ENCODE data around the gene SYTL3.

DNA sequence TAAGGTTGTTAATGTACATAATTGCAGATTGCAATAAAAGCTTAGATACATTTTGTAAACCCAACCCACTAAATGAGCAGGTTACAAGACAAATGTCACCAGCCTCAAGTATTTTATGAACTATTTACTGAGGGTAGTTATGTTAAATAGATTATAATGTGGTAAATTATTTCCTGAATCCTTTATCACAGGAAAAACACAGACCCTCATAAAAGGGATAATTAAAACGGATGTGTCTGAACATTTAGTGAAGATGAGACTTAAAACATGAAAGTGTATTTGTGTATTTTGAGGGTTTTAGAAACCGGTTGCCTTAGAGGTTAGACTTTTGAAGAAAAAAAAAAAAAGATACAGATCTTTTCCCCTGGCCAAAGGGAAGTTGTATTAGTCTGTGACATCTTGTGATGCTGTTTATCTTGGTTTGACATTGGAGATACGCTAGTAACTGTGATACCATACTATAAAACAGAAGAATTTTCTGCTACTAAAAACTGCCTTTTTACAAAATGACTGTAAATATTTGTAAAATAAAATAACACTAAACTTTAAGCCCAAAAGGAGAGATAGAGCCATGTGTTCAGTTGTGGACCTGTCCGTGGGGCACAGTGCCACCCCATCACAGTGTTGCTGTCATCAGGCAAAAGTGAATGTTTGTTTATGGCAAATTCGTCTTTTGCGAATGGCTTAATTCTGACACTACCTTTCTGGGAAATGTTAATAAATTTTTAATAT lies 15.0 kb upstream of the SYTL3 start:
- TF ChIP-seq EZH2 (IDR thresholded peaks at IDR 0.05; ENCODE audit: low read depth), result no peak
- TF ChIP-seq, protein P1, sequence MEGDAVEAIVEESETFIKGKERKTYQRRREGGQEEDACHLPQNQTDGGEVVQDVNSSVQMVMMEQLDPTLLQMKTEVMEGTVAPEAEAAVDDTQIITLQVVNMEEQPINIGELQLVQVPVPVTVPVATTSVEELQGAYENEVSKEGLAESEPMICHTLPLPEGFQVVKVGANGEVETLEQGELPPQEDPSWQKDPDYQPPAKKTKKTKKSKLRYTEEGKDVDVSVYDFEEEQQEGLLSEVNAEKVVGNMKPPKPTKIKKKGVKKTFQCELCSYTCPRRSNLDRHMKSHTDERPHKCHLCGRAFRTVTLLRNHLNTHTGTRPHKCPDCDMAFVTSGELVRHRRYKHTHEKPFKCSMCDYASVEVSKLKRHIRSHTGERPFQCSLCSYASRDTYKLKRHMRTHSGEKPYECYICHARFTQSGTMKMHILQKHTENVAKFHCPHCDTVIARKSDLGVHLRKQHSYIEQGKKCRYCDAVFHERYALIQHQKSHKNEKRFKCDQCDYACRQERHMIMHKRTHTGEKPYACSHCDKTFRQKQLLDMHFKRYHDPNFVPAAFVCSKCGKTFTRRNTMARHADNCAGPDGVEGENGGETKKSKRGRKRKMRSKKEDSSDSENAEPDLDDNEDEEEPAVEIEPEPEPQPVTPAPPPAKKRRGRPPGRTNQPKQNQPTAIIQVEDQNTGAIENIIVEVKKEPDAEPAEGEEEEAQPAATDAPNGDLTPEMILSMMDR (conservative IDR thresholded peaks at IDR 0.05), result no peak
